PC-9 (cell line): ENCODE results near the gene AP3S2.
"Not testable (repeated sequence)": the region's sequence is repeated elsewhere in the genome, so short reads cannot be mapped to it uniquely, and the experiment has no call there.

Source experiments
- CTCF ChIP-seq: fragments of 200-600 bp; sonication (generic); conservative IDR thresholded peaks from 2 replicates; pipeline ENCODE4 v1.6.1; 2017; ENCODE audit warnings: mixed run types, antibody characterized with exemption, mild to moderate bottlenecking, moderate library complexity
- EZH2 ChIP-seq: fragments of 200-600 bp; sonication (generic); IDR thresholded peaks from 2 replicates; pipeline ENCODE4 v1.8.0; 2017; ENCODE audit warnings: antibody characterized with exemption, low read depth

DNA sequence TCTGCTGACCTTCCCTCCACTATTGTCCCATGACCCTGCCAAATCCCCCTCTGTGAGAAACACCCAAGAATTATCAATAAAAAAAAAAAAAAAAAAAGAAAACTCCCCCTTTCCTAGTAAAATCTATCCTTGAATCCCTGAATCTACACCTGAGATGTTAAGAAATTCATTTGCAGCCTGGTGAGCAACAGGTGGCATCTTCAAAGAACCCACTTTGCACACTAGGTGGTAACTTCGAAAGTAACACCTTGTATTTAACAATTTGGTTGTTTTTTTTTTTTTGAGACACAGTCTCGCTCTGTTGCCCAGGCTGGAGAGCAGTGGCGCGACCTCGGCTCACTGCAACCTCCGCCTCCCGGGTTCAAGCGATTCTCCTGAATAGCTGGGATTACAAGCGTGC, 24.3 kb downstream of the AP3S2 start:
- not testable (repeated sequence) for TF ChIP-seq CTCF, EZH2
